Measurements from ENCODE around the gene ASXL1. TPM values are rescaled to one million over a fixed set of nuclear protein-coding genes. Genes with fewer than 3 reads are reported as not detected.

ASXL1 gene
- total RNA-seq, 1 donor from 2014 or later = 133 TPM

DNA sequence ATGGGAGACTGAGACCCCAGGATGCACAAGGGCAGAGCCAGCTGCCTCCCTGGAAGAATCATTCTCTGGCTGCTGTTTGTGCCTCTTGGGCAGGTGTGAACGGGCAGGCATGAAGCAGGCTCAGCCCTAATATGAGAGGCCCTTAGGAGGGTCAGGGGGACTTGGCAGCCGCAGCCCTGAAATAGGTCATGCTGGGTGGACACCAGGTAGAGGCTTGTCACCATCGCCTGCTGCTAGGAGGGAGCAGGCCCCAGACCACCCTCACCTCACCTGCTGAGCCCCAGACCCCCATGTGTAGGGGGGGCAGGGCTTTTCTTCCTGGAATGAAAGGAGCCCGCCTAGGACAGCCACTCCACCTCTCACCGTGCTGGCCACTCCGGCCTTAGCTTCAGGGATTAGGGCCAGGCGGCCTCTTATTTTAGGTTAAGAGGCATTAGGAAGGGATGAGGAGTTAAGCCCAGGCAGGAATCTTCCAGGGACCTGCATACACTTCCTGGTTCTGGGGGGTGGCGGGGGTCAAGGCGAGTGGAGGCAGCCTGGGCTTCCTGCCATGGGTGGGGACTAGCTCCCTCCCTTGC, 92.4 kb downstream of the ASXL1 start:
- intact Hi-C loops (cut with micrococcal nuclease) = no loop called here

DNA sequence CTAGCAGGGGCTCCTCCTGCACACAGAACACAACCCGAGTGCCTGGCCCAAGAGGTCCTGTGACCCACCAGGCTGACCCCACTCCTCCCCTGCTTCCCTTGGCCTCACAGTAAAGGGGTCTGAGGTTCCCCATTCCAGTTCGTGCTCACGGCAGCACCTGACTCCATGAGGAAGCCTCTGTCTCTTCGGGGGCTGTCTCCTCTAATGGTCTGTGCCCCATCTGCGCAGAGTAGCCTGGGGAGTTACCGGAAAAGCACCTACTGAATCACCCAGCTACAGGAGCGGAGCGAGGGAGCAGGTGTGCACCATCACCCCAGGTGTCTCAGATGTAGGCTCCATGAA, 93.2 kb downstream of the ASXL1 start:
- intact Hi-C loops (cut with micrococcal nuclease) = no loop called here

DNA sequence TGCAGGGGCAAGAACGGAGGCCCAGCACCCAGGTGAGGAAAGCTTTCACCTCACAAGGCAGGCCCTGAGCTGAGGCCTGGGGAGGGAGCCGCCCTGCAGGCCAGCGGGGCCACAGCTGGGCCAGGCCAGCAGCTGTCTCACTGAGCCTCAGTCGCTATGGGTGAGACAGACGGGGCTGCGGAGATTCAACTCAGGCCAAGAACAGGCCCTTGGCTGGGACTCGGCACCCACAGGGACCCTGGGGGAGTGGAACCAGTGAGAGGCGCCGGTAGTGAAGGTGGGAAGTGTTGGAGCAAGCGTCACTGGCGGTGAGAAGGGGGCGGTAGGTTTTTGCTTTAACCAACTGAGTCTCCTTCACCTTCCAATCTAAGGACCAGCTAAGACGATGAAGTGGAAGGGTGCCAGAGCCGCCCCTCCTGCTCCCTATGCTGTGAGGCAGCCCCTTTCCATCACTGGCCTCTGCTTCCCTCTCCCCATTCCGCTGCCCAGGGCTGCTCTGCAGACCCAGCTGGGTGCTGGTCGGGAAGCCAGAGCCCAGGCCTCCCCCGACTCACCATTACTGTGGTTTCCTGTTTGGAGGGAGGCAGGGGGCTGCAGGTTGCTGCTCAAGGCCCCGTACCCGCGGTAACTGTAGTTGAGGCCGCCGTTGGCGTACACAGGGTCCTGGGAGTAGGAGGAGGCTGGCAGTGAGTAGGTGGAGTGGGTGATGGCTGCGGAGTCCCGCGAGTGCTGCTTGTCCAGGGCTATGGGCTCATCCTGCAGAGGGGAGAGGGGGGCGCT, 93.7 kb downstream of the ASXL1 start:
- intact Hi-C loops (cut with micrococcal nuclease) = no loop called here

DNA sequence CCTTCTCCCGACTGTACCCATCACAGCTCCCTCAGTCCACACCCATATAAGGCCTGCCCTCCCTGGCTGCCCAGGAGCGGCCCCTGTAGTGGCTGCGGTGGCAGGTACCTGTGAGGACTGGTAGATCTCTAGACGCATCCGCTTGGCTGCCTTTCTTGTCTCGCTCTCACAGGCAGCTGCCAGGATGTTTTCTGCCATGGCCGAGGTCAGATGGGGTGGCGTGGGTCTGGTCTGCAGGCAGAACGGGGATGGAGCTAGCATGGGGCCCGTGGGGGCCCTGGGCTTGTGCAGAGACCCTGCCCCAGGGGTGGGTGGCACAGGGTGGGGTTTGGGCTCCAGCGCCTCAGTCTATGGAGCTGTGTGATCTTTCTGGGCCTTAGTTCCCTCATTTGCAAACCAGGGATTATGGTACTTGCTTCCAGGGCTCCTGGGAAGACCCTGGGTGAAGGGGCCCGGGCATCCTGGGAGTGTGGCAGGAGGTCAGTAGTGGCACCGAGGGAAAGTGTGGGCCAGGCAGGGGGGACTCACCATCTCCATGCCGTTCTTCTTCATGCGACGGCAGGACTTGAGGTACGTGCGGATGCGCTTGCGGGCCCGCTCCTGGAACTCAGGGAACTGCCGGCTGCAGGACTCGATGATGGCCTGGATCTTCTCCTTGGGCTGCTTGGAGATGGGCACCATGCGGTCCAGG, 94.8 kb downstream of the ASXL1 start:
- intact Hi-C loops (cut with micrococcal nuclease) = no loop called here

DNA sequence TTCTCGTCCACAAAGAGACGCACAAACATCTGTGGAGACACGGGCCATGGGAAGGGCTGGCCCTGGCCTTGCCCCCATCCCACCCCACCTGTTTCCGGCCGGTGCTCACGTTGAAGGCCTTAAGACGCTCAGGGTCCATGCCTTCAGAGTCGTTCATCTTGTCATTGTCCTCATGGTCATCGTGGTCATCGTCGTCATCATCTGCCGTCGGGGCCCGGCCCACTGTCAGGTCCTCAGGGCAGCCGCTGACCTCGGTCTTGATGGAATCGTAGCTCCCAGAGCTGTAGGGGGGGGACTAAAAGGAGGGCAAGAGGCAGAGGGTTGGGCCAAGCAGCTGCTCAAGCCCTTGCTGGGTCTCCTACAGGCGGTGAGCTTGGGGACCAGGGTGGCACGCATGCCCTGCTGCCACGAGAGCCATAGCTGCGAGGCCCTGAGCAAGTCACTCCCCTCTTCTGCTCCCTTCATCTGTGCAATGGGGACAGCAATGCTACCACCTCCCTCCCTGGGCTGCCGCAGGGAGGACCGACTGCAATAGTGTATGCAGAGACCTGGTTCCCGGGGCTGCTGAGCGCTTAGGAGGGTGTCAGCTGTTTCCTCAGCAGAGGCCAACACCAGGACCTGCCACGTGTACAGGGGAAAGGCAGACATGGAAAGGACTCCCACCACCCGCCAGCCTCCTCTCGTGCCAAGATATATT, 95.5 kb downstream of the ASXL1 start:
- intact Hi-C loops (cut with micrococcal nuclease) = no loop called here

DNA sequence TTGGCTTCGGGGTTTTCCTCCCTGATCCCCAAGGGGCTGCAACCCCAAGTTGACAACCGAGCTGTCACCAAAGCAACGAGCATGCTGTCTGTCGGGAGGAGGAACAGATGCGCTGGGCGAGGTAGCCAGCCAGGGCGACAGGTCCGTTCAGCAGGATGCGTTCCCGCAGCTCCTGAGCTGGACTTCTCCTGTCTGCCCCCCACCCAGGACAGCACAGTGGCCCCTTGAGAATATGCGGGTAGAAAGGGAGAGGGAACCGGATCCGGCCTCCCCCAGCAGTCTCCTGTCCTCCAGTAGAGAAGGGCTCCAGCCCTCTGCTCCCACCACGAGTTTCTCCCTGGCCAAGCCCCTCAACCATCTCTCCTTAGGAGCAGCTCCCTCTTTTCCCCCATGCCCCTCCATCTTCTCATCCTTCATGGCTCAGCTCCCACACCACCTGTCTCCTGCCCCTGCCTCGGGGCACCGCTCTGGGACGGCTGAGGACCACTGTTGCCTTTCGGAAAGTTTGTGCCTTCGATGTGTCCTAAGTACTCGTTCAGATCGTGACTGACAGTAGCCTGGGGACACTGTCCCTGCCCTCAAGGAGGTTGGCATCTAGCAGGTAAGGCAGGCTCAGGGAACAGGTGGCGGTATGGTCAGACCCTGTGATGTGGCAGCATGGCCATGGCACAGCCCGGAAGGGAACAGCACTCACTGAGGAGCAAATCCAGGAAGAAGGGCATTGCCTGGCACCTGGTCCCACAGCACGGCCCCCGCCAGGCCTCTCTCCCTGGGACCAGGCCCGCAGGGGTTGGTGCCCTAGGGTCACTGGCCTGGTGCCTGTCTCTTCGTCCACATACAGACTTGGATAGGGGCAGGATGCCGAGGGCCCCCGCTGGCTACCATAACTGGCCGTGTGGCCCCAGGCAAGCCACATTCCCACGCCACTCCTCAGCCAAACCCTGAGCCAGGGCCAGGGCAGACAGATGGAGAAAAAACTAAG, 96.3 kb downstream of the ASXL1 start:
- intact Hi-C loops (cut with micrococcal nuclease) = no loop called here

DNA sequence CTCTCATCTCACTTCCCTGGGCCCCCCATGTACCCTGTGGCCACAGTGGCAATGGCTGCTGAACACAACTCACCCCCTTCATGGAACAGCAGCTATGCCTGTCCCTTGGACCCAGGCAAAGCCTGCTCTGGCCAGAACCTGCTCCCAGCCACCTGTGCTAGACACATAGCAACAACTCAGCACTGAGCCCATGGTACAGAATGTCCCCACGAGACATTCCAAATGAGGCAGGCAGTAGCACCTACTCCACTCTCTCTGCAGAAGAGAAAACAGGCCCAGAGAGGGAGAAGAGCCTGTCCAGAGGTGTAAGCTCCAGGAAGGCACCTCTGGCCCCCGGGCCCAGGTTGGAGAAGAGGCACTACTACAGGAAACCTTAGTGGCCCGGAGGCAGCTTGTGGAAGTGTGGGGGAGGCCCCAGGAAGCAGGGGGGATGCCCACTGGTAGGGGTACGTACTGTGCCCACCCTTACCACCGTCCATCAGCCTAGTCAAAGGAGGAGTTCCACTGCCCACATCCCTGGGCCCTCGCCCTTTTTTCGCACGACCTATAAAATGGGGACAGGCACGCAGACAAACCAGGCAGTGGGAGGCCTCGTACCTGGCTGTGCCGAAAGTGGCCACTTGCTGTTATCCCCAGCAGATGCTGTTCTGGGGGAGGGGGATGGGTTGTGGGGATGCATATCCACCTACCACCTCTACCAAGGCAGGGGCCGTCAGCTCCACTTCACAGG, 97.2 kb downstream of the ASXL1 start:
- intact Hi-C loops (cut with micrococcal nuclease) = no loop called here

DNA sequence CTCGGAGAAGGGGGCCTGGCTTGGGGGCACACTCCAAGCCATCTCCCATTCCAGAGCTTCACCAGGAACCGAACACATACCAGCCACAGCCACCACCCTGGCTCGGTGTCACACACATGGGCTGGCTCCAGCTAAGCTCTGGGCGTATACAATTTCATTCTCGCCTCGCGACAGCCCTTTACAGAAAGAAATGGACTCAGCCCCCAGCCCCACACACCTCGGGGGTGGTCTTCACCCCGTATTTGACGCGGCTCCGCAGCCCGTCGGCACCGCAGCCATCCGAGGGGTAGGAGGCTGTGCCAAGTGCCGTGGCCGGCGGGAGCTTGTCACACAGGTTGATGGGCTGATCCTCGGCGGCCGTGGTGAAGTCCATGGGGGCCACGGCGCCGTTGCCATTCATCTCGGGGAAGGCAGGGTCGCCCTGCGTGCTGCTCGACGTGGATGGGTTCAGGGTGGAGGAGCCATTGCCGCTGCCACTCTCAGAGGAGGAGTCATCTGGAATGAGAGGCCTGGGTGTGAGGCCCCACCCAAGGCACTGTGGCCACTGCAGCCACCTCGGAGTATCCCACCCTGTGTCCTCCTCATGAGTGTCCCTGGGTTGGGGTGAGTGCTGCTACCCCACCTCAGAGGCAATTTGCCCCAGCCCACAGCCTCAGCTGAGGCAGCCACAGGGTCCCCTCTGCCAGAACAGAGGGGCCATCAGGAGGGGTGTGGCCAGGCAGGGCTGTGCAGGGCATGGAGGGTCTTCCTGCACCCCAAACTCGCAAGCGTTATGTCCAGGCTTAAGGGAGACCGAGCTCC, 98.0 kb downstream of the ASXL1 start:
- intact Hi-C loops (cut with micrococcal nuclease) = no loop called here

DNA sequence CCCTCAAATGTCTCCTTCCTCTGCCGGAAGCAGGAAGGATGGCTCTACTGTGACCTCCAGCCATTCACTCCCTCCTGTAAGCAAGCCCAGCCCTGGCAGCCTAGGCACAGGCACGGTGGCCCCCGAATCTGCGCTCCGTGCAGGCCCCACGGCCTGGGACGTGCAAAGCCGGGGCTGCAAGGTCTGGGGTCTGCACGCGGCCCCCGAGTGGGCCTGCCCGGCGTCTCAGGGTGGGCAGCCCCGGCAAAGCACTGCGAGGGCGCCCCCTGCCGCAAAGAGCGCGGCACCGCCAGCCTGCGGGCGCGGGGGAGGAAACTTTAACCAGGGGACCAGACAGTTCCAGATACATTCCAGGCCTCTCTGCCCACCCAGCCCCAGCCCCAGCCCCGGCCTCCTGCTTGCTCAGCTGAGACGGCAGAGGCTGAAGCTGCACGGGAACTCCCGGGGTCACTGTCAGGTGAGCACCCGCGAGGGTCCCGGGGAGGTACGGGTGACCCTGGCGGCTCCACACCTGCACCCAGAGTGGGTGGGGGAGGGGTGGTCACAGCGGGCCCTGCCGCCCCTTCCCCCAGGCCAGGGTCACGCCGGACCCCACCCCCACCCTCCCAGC, 98.8 kb downstream of the ASXL1 start:
- intact Hi-C loops (cut with micrococcal nuclease) = no loop called here

DNA sequence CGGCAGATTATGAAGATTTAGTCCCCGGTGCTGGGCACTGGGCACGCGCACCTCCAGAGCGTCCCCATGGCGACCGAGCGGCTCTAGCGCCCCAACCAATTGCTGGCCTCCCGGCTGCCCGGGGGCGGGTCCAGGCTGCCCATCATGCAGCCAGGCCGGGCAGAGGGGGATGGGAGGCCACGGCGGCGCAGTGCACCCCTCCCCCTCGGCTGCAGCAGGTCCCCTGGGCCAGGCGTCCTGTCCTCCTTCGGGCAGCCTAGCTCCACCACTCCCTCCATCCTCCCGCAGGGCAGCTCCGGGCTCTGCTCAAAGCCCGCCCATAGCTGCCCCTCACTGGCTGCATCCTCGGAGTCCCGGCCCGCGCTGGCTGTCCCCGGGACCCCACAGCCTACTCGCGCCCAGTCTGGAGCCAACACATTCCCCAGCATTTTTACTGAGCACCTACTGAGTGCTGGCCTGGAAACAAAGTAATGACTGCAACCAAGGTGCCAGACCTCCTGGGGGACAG, 99.4 kb downstream of the ASXL1 start:
- intact Hi-C loops (cut with micrococcal nuclease) = no loop called here

DNA sequence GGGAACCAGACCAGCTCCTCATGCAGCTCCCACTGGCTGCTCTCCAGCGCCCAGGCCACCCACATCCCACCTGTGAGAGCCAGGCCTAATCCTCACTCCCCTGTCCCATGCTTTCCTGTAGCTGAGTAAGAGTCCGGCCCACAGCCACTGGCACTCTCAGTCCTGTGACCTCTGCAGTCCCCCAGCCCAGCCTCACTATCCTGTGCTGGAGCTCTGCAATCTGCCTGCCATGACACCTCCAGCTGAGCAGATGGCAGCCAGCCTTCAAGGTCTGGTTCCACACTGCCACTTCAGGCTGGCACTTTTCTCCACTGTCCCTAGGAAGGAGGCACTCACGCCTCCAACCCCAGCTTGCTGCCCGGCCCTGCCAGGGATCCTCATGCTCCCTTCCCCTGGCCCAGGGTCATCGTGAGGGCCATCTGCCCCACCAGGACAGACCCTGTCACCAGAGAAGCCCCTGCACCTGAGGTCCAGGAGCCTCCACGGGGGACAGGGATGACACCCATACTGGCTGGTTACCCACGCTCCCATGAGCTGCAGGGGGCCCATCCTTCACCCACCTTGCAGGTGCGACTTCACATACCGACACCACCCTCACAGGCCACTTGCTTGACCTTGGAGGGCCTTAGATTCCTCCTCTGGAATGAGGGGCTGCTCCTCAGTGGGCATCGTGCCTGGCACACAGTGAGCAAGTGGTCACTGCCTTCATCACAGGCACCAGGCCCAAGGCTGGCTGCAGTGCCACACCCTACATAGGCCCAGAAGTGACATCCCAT, 100.1 kb downstream of the ASXL1 start:
- intact Hi-C loops (cut with micrococcal nuclease) = no loop called here

DNA sequence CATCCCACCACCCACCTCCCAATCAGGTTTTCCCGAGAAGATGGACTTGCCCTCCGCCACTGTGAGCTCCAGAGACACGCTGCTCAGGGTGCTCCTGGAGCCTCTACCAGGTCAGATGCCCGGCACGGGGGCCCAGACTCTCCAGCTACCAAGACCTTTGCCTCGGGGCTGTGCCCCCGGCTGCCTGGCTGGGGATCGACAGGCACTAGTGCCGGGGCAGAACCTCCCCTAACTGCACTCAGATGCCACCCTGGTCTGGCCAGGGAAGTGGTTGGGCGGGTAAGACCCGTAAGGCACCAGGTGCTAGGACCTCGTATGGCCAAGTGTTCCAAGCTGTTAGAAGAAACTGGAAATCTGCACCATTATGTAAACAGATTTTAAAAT, 100.7 kb downstream of the ASXL1 start:
- intact Hi-C loops (cut with micrococcal nuclease) = no loop called here

DNA sequence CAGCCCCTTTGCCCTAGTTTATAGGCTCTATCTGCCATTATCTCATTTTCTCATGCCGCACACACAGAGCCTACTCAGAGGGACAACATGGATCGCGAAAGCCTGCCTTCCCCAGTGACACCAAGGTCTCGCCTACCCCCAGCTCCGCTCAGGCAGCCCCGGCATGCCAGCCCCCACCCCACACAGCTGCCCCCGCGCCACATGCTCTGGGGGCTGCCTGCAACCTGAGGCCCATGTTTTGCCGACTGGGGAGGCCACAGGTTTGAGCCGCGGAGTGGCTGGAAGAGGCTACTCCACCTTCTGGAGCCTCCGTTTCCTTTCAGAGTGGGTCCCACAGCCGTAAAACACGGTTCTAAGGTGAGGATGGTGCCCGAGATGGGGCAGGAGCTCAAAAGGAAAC, 102.1 kb downstream of the ASXL1 start:
- intact Hi-C loops (cut with micrococcal nuclease) = no loop called here

DNA sequence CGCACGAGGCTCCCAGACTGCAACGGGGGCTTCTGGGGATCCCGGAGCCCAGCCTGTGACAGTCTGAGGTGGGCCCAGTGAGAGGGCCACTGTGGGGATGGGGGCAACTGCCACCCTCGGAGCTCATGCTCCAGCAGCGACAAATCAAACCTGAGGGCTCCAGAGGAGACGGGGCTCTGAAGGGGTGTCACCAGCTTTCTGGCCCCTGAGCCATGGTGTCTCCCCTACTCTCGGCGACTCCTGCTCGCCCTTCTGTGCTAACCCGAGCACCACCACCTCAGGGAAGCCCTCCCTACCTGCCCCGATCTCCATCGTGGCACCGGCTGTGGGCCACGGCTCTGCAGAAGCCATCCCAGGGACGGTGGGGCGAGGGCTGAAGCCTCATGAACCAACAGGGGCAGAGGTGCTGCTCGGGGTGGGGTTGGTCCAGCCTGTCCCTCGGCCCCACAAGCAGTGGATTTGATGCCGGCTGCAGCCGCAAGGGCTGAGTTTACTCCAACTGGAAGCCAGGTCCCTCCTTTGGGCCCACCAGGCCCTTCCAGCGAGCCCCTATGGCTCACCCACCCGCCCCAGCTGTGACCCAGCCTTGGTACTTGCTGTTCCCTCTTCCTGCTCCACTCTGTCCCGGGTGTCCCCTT, 102.7 kb downstream of the ASXL1 start:
- intact Hi-C loops (cut with micrococcal nuclease) = no loop called here

DNA sequence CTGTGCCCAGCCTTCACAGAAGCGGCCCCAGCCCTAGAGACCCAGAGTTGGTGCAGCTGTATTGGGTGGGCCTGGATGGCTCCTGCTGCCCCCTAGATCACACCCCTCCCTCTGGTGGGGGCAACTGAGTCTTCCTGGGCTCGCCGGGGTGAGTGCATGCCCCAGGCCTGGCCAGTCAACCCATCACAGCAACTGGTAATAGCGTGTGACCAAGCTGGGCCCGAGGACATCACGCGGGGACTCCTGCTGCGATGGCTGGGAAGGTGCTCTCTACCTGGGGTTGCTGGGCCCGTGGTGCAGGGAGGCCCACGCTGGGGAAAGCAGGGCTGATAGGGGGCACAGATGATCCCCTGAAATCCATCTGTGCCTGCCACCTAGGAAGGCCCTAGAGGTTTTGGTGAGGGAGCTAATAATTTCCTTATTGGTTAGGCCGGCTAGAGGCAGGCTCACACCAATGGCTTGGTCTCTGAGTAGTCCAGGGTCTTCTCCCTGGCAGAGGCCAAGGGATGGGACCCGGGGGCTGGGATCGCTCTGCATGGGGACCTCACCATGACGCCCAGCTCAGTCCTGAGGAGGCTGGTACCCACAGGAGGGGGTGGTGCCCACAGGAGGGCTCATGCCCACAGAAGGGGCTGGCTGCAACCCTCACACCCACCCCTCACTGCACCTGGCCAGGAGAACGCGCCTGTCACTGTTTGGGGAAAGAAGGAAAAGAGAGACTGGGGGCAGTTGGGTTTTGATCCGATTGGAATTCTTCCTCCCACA, 103.9 kb downstream of the ASXL1 start:
- intact Hi-C loops (cut with micrococcal nuclease) = no loop called here

DNA sequence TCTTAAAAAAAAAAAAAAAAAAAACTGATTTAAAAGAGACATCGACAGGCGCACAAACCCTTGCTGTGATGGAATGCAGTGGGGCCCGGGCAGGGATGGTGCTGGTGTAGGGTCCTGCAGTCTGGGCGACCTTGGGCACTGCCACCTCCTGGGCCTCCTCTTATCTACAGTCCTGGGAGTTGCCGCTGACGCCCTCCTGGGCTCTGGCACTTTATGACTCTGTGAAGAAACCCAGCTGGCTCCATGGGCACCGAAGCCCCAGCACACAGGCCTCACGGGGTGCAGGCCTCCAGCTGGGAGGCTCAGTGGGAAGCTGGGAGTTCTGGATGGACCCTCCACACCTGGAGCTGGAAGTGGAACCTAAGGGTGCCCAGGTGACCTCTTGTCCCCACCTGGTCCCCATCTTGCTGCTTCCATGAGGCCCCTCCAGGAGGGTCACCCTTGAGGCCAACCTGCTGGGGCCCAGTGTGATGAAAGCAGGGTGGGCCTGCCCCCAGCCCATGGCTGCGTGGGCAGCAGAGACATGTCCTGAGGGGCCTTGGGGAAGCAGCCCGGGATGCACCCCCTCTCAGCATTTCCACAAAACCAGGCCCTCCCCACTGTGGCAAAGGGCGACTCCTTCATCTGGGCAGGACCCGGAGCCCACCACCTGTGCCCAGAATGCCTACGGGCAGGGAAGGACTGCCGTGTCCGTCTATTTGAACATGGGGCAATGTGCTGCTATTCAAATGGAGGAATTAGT, 104.9 kb downstream of the ASXL1 start:
- intact Hi-C loops (cut with micrococcal nuclease) = no loop called here
